ENCODE data around the gene CHST15. TPM values are rescaled to one million over a fixed set of nuclear protein-coding genes. Genes with fewer than 3 reads are reported as not detected.

CHST15 gene
- total and polyA plus RNA-seq, 2 experiments from 2014 or later = 0.92 to 1.9 TPM

DNA sequence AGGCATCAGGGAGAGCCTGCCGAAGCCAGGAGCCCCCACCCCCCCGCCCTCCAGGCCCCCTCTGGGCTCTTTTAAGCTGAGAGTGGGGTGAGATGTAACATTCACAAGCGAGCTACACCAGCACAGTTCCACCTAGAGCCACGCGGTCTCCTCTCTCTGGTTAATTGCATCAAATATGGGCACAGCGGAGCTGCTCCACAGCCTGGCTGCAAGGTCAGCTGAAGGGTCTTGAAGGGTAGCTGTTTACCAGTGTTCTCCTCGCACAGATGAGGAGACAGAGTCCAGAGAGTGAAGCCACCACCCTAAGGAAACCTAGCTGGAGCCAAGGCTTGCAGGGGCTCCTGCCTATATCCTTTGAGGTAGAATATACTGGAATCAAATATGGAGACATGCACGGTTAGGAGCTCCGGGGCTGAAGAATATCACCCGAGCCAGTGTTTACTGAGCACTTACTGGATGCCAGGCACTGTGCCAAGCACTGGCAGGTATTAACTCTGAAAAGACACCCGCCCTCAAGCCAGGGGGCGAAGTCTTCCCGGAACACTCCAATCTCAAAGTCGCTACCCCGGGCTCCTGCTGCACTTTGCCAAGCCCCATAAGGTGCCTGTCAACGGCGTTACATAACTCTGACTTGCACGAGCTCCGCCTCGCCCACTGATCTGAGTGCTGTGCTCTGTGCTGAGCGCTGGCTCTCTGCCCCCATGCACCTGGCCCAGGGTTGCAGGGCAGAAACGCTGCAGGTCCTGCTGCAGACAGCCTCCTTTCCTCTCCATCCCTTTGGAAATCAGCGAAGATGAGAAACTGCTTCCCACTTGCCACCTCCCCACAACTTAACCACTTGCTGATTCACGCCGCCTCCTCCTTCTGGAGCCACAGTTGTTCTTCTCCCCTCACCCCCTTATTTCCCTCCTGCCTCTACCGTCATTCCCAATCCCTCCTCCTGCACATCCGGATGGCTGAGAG lies 5.4 kb downstream of the CHST15 start:
- no peaks in the 10 kb centered on the region for H3K9me3 ChIP-seq (ENCODE audit: low read depth)
- peaks cover 34% of the 10 kb centered on the region for H3K27me3 ChIP-seq
- TF ChIP-seq, protein P1, sequence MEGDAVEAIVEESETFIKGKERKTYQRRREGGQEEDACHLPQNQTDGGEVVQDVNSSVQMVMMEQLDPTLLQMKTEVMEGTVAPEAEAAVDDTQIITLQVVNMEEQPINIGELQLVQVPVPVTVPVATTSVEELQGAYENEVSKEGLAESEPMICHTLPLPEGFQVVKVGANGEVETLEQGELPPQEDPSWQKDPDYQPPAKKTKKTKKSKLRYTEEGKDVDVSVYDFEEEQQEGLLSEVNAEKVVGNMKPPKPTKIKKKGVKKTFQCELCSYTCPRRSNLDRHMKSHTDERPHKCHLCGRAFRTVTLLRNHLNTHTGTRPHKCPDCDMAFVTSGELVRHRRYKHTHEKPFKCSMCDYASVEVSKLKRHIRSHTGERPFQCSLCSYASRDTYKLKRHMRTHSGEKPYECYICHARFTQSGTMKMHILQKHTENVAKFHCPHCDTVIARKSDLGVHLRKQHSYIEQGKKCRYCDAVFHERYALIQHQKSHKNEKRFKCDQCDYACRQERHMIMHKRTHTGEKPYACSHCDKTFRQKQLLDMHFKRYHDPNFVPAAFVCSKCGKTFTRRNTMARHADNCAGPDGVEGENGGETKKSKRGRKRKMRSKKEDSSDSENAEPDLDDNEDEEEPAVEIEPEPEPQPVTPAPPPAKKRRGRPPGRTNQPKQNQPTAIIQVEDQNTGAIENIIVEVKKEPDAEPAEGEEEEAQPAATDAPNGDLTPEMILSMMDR (IDR thresholded peaks at IDR 0.05; ENCODE audit: low read depth, low read length) = no peak
- no peak overlapping the region for H3K4me3 ChIP-seq
- H3K27ac ChIP-seq = no peak overlapping the region
- H3K4me1 ChIP-seq (ENCODE audit: low read depth) = no peaks in the 10 kb centered on the region
- no peaks in the 10 kb centered on the region for H3K36me3 ChIP-seq
- DNase-seq (ENCODE audit: low read depth in 1 of 2, low spot score in 1 of 2) = no peak

- Histone ChIP-seq H3K36me3 (no peaks in the 10 kb centered on the region), H3K9me3 (ENCODE audit: low read depth) (no peaks in the 10 kb centered on the region), H3K27me3 (peaks cover 25% of the 10 kb centered on the region), H3K4me3 (no peak overlapping the region), H3K4me1 (ENCODE audit: low read depth) (no peaks in the 10 kb centered on the region), H3K27ac (no peak overlapping the region)
- DNase-seq (ENCODE audit: low read depth in 1 of 2, low spot score in 1 of 2) = no peak
- TF ChIP-seq, protein P1 (IDR thresholded peaks at IDR 0.05; ENCODE audit: low read depth, low read length) = no peak
Observed at GRCh38 chr10:124086787-124087671, 6.4 kb downstream of the CHST15 start.

- H3K27me3 ChIP-seq = peaks cover 17% of the 10 kb centered on the region
- TF ChIP-seq, protein P1 (IDR thresholded peaks at IDR 0.05; ENCODE audit: low read depth, low read length) = no peak
- H3K4me1 ChIP-seq (ENCODE audit: low read depth) = no peaks in the 10 kb centered on the region
- no peak overlapping the region for H3K4me3 ChIP-seq
- DNase-seq (ENCODE audit: low read depth in 1 of 2, low spot score in 1 of 2) = no peak
- H3K9me3 ChIP-seq (ENCODE audit: low read depth) = no peaks in the 10 kb centered on the region
- H3K27ac ChIP-seq = no peak overlapping the region
- no peaks in the 10 kb centered on the region for H3K36me3 ChIP-seq
Observed at GRCh38 chr10:124086097-124086710, 7.2 kb downstream of the CHST15 start.

DNA sequence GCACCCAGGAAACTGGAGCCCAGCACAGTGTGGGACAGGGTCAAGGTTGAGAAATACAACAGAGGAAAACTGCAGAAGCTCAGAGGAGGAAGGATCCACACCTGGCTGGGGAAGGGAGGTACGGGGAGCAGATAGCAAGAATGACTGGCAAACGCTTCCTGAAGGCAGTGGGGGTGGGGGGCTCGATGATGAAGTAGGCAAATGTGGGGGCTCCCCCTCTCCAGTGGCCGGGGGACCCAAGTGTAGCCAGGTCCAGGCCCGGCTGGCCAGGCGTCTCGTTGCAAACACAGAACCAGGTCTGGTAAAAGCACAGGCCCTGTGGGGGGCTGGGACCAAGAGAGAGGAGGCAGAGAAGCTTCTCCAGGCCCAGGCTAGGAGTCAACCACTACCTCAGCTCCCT lies 7.7 kb downstream of the CHST15 start:
- peaks cover 12% of the 10 kb centered on the region for H3K27me3 ChIP-seq
- H3K9me3 ChIP-seq (ENCODE audit: low read depth) = no peaks in the 10 kb centered on the region
- TF ChIP-seq, protein P1 (IDR thresholded peaks at IDR 0.05; ENCODE audit: low read depth, low read length) = no peak
- no peak for DNase-seq (ENCODE audit: low read depth in 1 of 2, low spot score in 1 of 2)
- no peaks in the 10 kb centered on the region for H3K4me1 ChIP-seq (ENCODE audit: low read depth)
- H3K27ac ChIP-seq = no peak overlapping the region
- H3K4me3 ChIP-seq = no peak overlapping the region
- H3K36me3 ChIP-seq = no peaks in the 10 kb centered on the region

- no peaks in the 10 kb centered on the region for H3K36me3 ChIP-seq
- TF ChIP-seq, protein P1 (IDR thresholded peaks at IDR 0.05; ENCODE audit: low read depth, low read length) = no peak
- no peaks in the 10 kb centered on the region for H3K9me3 ChIP-seq (ENCODE audit: low read depth)
- no peak overlapping the region for H3K4me3 ChIP-seq
- no peaks in the 10 kb centered on the region for H3K4me1 ChIP-seq (ENCODE audit: low read depth)
- no peak overlapping the region for H3K27ac ChIP-seq
- peaks cover 3% of the 10 kb centered on the region for H3K27me3 ChIP-seq
- no peak for DNase-seq (ENCODE audit: low read depth in 1 of 2, low spot score in 1 of 2)
Observed at GRCh38 chr10:124084708-124085107, 8.7 kb downstream of the CHST15 start.
